Testis (tissue), 2 donors: ENCODE data around the gene FLACC1.

Experiments
- CTCF ChIP-seq, 3 experiments: fragments of 450-650 bp in 2 of 3; fragments of 200-600 bp in 1 of 3; sonication (generic) in 1 of 3; IDR thresholded peaks; one replicate each; pipeline ENCODE4 v1.5.1; 2016 to 2019; ENCODE audit warnings: antibody characterized with exemption in 3 of 3, mild to moderate bottlenecking in 2 of 3, moderate library complexity in 1 of 3
- POLR2A ChIP-seq: fragments of 450-650 bp; IDR thresholded peaks from one replicate; pipeline ENCODE4 v1.6.1; 2017; ENCODE audit warnings: antibody characterized with exemption, mild to moderate bottlenecking, moderate library complexity

- no peak for TF ChIP-seq CTCF (IDR thresholded peaks at IDR 0.05)
- no peak for TF ChIP-seq POLR2A
These were observed 48.2 kb downstream of the FLACC1 start for GRCh38 chr2:201308914-201309313.
